NCI-H2196 treated with DMSO at 0.1 percent for 48 hours (cell line): ENCODE data around the gene NAV2.

ENCODE experiments used
- DNase-seq: peaks from one replicate; lab custom pipeline; 2025; ENCODE audit not compliant: unreplicated experiment; lab: John Stamatoyannopoulos, UW

The NAV2 gene

DNA sequence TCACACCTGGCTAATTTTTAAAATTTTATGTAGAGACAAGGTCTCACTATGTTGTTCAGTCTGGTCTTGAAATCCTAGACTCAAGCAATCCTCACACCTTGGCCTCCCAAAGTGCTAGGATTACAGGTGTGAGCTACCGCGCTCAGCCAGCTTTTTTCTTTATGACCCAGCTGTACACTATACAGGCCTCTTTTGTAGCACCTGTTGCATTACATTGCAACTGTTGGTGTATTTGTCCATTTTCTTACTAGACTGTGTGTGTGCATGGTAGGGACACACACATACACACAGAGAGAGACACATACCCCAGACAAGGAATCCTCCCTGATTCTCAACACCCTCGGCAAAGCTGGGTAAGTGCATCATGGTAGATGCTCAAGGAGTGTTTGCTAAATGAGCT, 61.7 kb downstream of the NAV2 start:
- DNase-seq = no peak

- DNase-seq = no peak
These were observed 62.4 kb downstream of the NAV2 start for GRCh38 chr11:19774817-19775580.

GRCh38 chr11:19775622-19776021, 63.0 kb downstream of the NAV2 start:
- DNase-seq = no peak

GRCh38 chr11:19777039-19777376, 64.4 kb downstream of the NAV2 start:
- peak; percentile 32 for DNase-seq

DNA sequence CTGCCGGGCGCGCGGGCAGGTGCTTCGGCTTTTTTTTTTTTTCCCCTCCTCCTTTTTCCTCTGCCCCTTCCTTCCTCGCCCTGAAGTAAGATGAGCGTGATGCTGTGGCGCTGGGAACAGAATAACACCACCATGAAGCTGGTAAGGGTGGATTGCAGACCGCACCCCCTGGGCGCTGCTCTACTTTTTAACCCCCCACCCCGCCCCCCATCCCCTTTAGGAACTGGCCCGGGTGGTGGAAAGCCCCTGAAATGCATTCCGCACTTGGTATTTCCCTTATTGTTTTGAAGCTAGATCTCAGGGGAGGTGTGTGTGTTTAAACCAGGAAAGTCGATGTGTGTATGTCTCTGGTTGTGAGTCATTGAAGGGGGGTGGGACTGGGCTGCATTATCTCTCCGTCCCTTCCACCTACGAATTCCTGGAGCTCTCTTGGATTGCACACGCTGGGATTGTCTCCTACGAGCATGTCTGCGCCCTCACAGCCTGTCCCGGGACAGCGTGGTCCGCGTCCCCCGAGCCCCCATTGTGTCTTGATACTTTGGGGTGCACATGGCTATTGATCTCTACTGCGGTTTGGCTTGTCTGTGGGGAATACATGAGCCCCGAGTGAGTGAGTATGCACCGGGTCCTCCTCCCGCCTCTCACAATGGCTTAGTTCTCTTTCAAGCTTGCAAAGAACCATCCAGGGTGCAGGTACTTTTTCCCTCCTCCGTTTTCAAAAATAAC, 64.9 kb downstream of the NAV2 start:
- peak; percentile 11 for DNase-seq

DNA sequence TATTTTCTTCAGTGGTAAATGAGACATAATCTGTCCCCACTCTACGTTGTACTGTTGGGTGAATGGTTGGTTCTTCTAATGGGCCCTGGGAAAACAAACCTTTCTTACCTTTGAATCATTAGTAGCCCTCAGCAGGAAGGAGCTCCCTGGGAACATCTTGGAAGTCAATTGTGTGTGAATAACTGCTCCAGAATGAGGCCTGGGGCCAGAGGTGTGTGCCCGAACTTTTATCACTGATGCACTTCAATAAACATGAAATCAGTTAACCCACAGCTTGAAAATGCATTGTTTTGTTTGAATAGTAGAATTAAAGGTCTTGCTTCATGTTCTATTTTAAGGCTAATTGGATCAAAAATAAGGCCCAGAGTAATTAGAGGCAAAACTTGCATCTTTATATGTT, 67.1 kb downstream of the NAV2 start:
- no peak for DNase-seq

DNA sequence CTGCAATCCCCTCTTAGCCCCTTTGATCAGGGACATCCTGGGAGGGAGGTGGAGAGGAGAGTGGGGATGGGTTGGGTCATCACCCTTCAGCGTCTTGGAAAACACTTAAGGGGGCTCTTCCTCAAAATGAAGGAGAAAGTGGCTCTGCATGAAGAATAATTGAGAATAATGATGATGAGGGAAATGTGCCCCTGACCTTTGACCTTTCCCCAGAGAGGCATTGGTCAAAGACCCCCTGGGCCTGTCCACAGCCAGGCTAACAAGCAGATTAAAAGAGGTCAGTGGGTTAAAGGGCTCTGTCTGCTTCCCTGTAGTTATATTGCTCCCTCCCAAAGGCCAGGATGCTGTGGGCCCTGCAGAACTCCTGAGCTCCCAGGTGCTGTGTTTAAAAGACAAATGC, 68.7 kb downstream of the NAV2 start:
- DNase-seq = no peak

DNA sequence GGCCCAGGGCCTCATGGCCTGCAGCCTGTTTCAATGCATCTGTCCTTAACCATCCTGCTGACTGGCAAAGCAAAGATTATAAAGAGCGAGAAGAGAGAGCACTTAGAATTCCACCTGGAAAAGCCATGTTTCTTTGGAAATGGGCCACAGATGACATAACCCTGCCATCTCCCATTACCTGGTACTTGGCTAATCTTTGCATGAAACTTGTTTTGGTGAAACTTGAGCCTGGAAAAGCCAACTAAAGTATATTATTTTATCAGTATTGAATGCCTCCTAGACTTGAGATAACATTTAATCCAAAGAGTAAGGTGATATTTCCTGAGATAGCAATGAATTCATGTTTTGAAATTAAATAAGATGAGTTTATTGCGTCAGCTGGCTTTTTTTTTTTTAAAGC, 72.6 kb downstream of the NAV2 start:
- DNase-seq = peak; percentile 74

DNA sequence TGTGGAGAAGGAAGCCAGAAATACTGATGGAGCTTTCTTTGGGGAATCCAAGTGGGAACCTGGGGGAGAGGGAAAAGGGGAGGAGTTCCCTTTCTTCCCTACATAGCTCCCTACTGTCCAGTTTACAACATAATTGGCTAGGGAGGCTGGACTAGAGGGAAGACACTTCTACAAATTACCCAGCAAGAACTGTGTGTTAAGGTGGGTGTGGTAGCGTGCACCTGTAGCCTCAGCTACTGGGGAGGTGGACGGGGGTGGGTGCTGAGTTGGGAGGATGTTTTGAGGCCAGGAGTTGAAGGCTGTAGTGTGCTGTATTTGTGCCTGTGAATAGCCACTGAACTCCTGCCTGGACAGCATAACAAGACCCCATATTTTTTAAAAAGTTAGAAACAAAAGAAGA, 74.0 kb downstream of the NAV2 start:
- DNase-seq = no peak

GRCh38 chr11:19788435-19788834, 75.8 kb downstream of the NAV2 start:
- no peak for DNase-seq

GRCh38 chr11:19789245-19789644, 76.6 kb downstream of the NAV2 start:
- no peak for DNase-seq

- no peak for DNase-seq
These were observed 77.4 kb downstream of the NAV2 start for GRCh38 chr11:19789835-19790710.

DNA sequence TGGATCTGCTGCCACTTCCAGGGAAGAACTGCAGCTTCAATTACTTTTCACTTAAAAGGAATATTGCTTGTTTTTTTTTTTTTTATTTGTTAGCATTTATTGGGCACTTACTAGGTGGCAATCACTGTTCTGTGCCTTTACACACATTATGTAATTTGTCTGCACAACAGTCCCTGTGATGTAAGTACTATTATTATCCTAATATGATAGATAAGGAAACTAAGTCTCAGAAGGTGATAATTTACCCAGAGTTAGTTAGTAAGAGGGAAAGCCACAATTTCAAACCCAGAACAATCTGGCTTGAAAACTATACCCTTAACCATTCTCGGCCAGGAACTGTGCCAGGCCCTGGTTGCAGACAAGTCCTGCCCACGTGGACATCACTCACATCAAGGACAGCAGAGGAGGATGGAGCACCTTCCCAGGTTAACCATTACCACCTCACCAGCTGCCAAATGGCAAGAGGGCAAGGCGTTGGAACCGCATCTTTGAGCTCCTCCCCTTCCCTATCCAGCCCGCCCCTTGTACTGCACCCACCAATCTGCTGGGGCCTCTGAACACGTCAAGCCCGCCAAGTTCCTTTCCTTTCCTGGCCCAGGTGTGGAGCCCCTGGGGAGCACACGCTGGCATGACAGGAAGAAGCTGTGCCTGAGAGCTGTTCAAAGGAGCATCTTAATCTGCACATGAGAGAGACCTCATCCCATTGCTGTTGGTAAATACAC, 78.4 kb downstream of the NAV2 start:
- no peak for DNase-seq

GRCh38 chr11:19792510-19792909, 79.9 kb downstream of the NAV2 start:
- no peak for DNase-seq

- peak; percentile 40 for DNase-seq
These were observed 80.7 kb downstream of the NAV2 start for GRCh38 chr11:19793326-19793725.

GRCh38 chr11:19794161-19794560, 81.5 kb downstream of the NAV2 start:
- no peak for DNase-seq

GRCh38 chr11:19795082-19795481, 82.4 kb downstream of the NAV2 start:
- DNase-seq = no peak

GRCh38 chr11:19800162-19800561, 87.5 kb downstream of the NAV2 start:
- no peak for DNase-seq

DNA sequence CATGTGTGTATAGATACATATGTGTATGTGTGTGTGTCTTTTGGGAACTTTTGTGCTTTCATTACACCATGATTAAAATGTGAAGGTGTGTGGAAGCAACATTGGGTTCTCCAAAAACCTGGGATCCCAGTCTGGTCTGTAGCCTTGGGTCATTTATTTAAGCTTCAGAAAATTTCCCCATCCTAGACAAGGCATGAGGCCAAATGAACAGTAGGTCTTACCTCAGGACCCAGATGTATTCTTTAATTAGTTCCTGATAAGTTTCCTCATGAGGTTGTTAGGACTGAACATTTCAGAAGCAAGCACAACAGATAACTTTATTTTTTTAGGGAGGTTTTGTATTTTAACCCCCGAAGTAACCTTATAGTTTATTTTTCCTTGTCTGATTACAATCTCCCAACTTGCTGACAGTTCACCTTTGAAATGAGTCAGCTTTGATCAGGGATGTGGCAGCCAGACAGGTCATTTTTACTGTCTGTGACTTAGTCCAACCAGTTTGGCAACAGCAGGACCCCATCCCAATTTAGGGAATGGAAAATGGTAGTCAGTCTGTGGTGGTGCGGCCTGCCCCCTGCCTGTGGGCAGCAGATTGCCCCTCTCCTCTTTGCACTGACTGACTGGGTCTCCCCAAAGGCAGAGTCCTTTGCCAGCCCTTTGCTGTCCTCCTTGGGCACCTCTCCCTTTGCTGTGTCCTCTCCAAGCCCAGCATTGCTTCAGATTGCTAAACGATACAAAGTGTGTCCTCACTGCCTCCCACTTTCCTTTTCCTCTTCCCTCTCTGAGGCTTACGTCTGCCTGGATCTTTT, 88.3 kb downstream of the NAV2 start:
- no peak for DNase-seq

GRCh38 chr11:19802773-19803293, 90.2 kb downstream of the NAV2 start:
- DNase-seq = no peak
